GF-D8 (cell line): ENCODE data around the gene KATNAL2.
A peak's percentile ranks its signal among the peaks of the same experiment; 100 is the strongest.

Experiments used
- DNase-seq: peaks from one replicate; lab custom pipeline; 2025; lab: John Stamatoyannopoulos, UW

The KATNAL2 gene

GRCh38 chr18:46917108-46917802 lies at the start of gene KATNAL2, which contains the start of gene PIAS2:
Gene KATNAL2 (plus strand): TSS chr18:46917602. CDS start chr18:46946873, 29,271 bp downstream.
Gene PIAS2 (minus strand): TSS chr18:46917507. CDS start chr18:46917345, 162 bp downstream.
- DNase-seq, result peak; percentile 73

- DNase-seq, result peak; percentile 34
Observed at GRCh38 chr18:46868169-46868921, 49.1 kb upstream of the KATNAL2 start.

DNA sequence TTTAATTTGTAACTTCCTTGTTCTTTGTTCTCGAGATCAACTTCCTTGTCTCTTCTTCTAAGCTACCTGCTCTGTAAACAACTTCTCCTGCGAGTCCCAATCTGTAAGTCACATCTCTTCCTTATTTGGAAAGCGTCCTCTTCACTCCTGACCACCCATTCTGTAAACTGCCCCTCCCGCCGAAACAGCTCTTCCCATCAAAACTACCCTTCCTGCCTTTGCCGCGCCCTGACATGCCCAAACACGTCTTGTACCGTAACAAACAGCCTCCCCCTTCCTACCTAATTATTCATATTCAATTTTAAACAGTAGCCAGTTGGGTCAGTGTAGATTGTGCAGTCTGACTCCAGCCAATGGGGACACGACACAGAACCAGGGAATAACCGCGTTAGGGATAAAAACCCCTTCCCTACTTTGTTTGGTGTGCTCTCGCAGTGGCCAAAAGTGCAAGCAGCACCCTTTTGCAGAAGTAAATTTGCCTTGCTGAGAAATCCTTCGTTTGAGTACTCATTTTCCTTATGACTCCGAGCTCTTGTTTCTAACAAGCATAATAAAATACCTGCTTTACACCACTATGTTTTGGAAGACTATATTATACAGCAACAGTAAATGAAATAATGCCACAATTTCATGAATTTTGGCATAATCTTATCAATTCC lies 39.9 kb upstream of the KATNAL2 start:
- peak; percentile 33 for DNase-seq

DNA sequence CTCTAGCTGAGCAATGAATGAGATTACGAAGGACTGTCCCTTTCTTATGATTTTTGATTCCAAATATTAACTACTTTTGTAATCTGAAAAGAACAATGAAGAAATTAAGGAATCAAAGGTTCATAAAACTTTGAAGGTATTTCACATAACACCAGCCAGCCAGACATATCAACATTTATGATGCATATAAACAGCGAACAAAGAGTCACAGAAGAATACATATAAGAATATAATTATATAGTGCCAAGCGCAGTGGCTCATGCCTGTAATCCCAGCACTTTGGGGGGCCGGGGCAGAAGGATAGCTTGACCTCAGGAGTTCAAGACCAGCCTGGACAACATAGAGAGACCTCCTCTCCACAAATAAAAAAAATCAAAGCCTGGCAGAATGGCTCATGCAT lies 34.2 kb upstream of the KATNAL2 start:
- no peak for DNase-seq

DNA sequence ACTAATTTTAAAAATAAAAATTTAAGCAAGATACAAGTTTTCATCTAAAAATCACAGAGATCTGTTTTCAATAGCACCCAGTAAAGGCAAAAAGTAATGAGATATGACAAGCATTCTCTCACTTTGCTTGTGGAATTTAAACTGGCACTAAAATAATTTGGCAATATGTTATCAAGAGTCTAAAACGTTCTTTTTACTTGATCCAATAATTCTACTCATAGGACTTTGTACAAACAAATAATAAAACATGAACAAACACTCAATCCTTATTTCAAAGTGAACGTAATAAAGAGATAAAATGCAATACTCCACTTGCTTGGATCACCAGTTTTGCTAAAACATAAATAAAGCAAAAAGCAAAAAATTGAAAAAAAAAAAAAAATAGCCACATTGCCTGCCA lies 30.5 kb upstream of the KATNAL2 start:
- DNase-seq, result no peak

DNA sequence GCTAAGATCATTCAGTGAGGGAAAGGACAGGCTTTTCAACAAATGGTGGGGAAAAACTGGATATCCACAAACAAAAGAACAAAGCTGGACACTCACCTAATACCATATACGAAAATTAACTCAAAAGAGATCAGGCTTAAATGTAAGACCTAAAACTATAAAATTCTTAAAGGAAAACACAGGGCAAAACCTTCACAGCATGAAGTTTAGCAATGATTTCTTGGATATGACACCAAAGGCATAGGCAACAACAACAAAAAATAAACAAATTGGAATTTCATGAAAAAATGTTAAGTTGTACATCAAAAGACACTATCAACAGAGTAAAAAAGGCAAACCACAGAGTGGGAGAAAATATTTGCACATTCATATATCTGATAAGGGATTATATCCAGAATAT lies 28.4 kb upstream of the KATNAL2 start:
- no peak for DNase-seq

- DNase-seq, result no peak
Observed at GRCh38 chr18:46891742-46892214, 25.6 kb upstream of the KATNAL2 start.

GRCh38 chr18:46892842-46893241 lies 24.6 kb upstream of the KATNAL2 start:
- no peak for DNase-seq

GRCh38 chr18:46893360-46893759 lies 24.0 kb upstream of the KATNAL2 start:
- no peak for DNase-seq

DNA sequence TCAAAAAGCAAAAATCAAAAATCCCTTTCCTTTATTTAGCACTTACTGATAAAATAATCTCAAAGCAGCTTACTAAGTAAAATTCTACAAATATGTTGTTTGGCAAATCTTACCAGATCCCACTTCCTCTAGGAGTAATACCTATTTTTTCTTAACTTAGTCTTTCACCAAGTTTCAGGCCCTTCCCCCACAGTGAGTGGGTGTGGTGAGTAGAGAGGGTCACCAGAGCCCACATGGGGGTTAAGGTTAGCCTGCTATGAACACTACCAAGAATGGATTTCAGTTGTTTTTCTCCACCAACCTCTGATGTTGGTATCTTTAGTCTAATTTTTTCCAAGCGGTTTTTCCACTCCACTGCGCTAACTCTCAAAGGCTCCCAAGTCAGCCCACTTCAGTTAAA lies 23.3 kb upstream of the KATNAL2 start:
- no peak for DNase-seq

DNA sequence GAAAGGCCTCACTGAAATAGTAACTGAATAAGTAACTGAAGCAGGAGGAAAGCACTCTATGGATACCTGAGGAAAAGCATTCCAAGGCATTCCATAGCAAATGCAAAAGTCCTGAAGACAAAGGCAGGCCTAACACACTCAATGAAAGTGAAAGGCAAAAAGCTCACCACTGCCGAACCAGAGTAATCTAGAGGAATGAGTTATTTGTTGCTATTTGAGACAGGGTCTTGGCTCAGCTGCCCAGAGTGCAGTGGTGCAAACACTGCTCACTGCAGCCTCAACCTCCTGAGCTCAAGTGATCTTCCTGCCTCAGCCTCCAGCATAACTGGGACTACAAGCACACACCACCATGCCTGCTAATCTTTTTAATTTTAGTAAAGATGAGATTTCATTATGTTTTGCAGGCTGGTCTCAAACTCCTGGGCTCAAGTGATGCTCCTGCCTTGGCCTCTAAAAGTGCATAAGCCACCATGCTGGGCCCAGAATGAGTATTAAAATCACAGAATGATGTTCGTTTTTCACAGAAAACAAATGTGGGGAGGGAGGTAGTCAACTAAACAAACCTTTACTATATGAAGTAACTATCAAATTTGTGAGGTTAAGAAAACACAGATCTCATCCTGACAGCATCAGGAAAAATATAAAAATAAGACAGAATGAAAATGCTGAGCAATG lies 18.0 kb upstream of the KATNAL2 start:
- DNase-seq, result no peak

- no peak for DNase-seq
Observed at GRCh38 chr18:46903406-46903805, 14.0 kb upstream of the KATNAL2 start.

DNA sequence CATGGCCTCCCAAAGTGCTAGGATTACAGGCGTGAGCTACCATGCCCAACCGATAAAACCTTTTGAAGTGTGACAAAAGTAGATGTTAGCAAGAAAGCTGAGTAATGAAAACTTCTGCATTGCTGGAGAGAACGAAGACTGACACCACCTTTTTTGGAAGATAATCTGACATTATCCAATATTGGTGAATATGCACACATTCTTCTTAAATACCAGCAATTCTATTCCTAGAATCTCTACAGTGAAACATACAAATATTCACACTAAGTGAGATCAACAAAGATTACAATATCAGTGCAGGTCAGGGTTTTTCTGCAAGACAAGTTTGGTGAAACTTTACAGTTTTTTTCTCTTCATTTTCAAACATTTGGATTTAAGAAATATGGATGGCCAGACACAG lies 7.9 kb upstream of the KATNAL2 start:
- no peak for DNase-seq

DNA sequence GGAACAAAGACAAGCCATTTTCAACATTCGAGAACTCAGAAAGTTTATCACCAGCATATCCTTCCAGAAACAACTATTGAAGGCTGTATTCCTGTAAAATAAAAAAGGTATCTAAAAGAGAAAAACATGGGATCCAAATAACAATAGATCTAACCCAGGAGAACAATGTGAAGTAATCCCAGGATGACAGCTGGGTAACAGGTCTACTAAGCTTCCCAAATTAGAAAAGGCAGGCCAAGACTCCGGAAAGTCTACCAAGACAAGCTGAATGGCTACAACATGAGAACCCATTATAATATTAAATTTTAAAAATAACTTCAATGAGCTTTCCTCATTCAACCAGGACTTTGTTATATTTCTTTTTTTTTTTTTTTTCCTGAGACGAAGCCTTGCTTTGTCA lies 6.5 kb upstream of the KATNAL2 start:
- no peak for DNase-seq

DNA sequence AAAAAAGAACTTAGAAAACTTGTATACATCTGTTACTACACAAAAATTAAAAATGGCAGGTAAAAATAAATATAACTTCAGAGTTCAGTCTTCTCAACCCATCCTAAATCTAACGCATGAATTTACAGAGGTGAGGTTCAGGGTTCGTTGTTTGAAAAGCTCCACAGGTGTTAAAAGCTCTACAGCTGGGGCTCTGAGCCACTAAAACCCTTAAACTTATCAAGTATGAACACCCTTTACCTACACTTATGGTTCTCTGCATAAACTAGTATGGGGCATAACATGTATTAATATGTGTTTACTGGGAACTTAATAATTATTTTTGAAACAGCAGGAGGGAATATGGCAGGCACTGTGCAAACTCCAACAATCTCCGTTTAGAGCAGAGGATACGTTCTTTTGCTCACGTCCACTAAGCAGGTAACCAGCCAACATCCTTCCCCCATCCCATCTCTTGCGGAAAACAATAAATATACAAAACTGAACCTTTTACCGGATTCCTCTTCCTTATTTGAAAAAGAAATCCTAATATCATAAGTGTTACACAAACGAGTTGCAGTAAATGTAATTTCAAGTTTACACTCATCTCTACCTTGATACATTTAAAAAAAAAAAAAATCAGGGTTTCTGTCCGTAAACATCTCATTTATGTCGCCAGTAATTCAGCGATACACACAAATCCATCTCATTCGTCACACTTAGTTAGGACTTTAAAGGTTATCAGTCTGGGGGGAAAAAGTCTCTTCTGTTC lies 1.4 kb upstream of the KATNAL2 start:
- DNase-seq, result no peak

- DNase-seq, result peak; percentile 33
Observed at GRCh38 chr18:46916551-46917107, 773 bp upstream of the KATNAL2 start.

DNA sequence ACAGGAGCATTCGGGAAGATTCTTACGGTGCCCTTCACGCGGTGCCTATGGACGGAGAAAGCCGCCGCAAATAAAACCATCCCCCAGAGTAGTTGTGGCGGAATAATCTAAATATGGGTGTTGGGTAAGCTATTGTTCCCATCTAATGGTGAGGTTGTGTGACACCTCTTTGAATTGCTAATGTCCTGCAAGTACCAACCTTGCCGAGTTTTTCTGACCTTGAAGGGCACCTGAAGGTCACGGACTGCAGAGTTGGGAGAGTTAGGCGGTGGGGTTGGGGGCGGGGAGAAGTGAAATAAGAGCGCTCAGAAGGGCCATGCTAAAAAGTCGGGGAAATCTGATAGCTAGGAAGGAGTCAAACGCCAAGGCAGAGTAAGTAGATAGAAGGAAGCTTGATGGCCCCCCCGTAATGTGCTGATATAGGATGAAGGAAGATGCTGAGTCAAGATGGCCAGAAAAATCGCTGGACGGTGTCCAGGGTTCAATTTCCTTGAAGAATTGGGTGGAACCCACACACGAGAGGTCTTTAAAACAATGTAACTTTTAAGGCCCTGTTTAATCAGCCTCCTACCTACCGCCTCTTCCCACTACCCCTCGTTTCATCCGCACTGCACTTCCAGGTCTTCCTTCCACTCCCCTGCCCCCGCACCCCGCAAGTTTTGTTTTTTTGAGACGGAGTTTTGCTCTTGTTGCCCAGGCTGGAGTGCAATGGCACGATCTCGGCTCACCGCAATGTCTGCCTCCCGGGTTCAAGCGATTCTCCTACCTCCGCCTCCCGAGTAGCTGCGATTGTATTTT lies 600 bp downstream of the KATNAL2 start:
- DNase-seq, result peak; percentile 46

DNA sequence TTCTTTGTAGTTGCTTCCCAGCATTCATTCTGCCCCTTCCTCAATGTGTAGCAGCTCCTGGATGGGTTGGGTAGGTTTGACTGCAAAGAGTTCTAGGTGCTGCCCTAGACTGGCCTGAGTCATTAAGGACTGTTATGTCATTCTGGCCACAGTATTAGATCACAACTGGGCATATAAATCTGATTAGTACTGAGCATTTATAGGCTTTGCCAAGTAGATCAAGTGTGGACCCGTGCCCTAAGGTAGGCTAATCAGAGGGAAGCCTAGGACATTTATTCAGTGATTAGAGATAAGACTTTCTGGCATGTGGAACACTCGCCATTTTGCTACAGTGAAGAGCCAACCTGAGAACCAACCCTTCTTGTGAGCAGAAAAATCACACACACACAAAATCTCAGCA lies 2.7 kb downstream of the KATNAL2 start:
- no peak for DNase-seq

GRCh38 chr18:46920653-46921052 lies 3.3 kb downstream of the KATNAL2 start:
- DNase-seq, result no peak

DNA sequence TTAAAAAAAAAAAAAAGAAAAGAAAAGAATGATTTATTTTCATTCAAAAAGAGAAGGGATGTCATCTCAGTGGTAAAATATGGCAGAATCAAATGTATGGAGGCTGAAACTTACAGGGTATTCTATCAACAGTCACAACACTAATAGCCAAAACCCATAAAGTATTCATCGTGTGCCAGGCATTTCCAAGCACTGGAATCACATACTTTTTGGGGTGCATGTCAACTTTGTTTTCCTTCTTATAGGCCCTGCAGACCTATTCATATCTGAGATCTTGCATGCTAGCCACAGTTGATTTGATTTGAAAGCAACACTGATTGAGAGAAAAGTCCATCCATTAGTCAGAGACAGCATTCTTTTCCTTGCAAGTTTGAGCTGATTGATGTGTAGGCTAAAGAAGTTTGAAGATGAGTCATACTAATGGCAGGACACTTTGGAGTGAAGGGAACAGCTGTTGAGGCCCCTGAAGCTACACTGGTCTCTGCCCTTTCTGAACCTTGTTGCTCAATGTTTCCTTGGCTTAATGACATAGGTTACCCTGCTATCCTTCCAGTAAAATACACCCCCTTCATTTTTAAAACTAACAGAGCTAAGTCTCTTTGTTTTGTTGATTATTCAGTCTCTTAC lies 22.0 kb downstream of the KATNAL2 start:
- no peak for DNase-seq
